Parietal lobe (tissue), 1 donor: ENCODE measurements around the gene KRT10. TPM values are rescaled to one million over a fixed set of nuclear protein-coding genes. Genes with fewer than 3 reads are reported as not detected.

ENCODE experiments used
- total RNA-seq: library from RNA; depleted of rRNA; stranded (reverse); fragments of >200 nt; gene quantifications from one replicate; pipeline ENCODE4 v1.2.3, GENCODE V29; 2014

The KRT10 gene
- total RNA-seq, result 2.8 TPM

DNA sequence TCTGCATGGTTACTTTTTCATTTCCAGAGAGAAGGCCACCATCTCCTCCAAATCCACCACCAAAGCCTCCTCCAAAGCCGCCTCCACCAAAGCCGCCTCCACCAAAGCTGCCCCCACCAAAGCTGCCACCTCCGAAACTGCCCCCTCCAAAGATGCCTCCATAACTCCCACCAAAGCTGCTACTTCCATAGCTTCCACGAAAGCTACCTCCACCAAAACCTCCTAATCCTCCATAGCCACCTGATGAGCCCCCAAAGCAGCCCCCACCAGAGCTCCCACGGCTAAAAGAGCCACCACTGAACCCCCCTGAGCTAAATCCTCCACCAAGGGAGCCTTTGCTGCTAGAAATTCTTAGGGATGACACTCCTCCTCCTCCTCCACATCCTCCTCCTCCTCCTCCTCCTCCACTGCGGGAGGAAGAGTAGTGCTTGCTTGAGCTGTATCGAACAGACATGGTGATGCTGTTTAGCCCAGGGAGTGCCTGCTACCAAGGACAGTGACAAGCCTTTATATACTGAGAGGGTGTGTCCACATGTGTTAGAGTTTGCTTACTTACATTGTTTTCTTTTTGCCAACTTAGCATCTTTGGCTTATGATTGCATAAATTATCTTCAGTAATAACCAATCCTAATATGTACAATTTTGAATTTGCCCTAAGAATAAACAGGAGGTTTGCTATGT is at the start of gene KRT10:
Gene KRT10 (minus strand): TSS at position 483 of the 681 bp plus-strand sequence. CDS start 29 bp downstream, at position 454.

DNA sequence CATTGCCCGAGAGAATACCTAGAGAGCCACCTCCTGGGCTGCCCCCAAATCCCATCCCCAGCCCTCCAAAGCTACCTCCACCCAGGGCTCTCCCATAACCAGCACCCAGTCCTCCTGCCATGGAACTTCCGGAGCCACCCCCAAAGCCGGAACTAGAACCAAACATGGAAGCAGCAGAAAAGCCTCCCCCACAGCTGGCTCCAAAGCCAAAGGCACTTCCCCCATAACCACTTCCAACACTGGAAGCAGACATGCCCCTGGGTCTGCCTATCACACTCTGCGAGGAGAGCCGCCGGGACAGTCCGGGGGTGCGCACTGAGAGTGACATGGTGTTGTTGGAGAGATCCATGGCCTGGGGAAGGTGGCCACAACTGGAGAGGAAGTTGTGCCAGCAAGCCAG is 44.4 kb upstream of the KRT10 start, which contains the start of gene KRT12:
Gene KRT12 (minus strand): TSS at position 386 of the 400 bp plus-strand sequence. CDS start 37 bp downstream, at position 349.

DNA sequence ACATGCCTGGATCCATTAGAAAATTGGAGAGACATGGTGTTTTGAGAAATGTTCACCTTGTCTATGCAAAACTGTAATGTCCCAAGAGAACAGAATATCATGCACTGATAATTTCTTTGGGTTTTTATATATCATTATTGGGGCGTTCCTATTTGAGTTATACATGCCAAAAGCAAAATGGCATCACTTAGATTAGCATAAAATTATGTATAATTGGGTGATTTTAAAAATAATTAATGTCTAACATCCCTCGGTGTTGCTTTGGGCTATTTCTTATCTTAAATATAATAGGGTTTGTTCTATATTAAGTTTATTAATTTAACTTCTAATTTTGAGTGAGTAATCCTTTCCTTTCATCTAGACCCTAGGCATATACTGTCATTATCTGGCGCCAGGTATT is 22.6 kb downstream of the KRT10 start, which contains the start of gene KRT28:
Gene KRT28 (minus strand): TSS at position 101 of the 400 bp plus-strand sequence. CDS start 66 bp downstream, at position 35.

DNA sequence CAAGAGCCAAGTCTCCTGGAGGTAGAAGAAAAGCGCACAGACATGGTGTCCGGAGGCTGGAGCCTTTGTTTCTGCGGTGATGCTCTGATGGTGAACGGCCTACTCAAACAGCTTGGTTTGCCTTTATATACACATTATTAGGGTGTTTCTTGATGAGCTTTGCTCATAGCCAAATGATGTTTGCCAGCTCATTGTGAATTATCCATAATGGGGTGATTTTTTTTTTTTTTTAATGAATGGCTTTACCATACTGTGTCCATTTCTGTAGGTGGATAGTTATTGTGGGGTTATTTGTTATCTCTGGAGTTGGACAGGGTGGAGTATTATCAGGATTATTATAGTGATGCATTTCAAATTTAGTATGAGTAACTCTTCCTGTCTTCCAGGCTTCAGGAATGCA is 40.0 kb downstream of the KRT10 start, which contains the start of gene KRT27:
Gene KRT27 (minus strand): TSS at position 101 of the 400 bp plus-strand sequence. CDS start 57 bp downstream, at position 44.

DNA sequence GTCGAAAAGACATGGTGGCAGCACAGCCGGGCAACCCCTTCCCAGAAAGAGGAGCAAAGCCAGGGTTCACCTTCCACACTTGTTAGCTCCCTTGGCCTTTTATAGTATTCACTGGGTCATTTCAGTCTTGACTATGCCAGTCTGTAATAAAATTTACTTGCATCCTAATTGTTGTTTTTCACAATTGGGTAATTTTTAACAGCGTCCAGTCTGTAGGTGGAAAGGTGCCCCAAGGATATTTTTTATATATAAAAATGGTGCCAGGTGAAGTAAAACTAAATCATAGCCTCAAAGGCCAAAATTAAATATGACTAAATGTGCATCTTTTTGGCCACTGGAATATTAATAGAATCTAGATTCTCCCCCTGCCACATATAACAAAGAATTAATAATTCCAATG is 50.3 kb downstream of the KRT10 start, which contains the start of gene KRT26:
Gene KRT26 (minus strand): TSS at position 101 of the 400 bp plus-strand sequence. CDS start 88 bp downstream, at position 13.

Other genes starting within 250 kb of the KRT10 start
- 139 TPM for gene SMARCE1, start 174.8 kb downstream of the KRT10 start, total RNA-seq
- gene KRT222, start 157.4 kb downstream of the KRT10 start, total RNA-seq, result 3.4 TPM
- gene KRT24, start 118.9 kb downstream of the KRT10 start, total RNA-seq, result not detected
- gene KRT25, start 67.3 kb downstream of the KRT10 start, total RNA-seq, result not detected
- gene KRT26, start 50.4 kb downstream of the KRT10 start, total RNA-seq, result not detected
- gene KRT27, start 40.1 kb downstream of the KRT10 start, total RNA-seq, result not detected
- gene KRT28, start 22.7 kb downstream of the KRT10 start, total RNA-seq, result not detected
- not detected for gene KRT12, start 44.6 kb upstream of the KRT10 start, total RNA-seq
- not detected for gene KRT20, start 62.6 kb upstream of the KRT10 start, total RNA-seq
- gene KRT23, start 115.0 kb upstream of the KRT10 start, total RNA-seq, result not detected
- gene KRT39, start 144.3 kb upstream of the KRT10 start, total RNA-seq, result not detected
- not detected for gene KRT40, start 161.7 kb upstream of the KRT10 start, total RNA-seq
- not detected for gene KRTAP3-3, start 171.6 kb upstream of the KRT10 start, total RNA-seq
- not detected for gene KRTAP3-2, start 177.3 kb upstream of the KRT10 start, total RNA-seq
- not detected for gene KRTAP3-1, start 186.5 kb upstream of the KRT10 start, total RNA-seq
- not detected for gene KRTAP1-5, start 204.6 kb upstream of the KRT10 start, total RNA-seq
- gene KRTAP1-4, start 207.6 kb upstream of the KRT10 start, total RNA-seq, result not detected
- gene KRTAP1-3, start 212.3 kb upstream of the KRT10 start, total RNA-seq, result not detected
- not detected for gene KRTAP1-1, start 218.8 kb upstream of the KRT10 start, total RNA-seq
- not detected for gene KRTAP2-1, start 224.7 kb upstream of the KRT10 start, total RNA-seq
- not detected for gene KRTAP2-2, start 232.6 kb upstream of the KRT10 start, total RNA-seq
- gene KRTAP2-3, start 237.5 kb upstream of the KRT10 start, total RNA-seq, result not detected
- gene KRTAP2-4, start 243.3 kb upstream of the KRT10 start, total RNA-seq, result not detected